HepG2 (cell line): ENCODE data around the gene RRAS2. TPM values are rescaled to one million over a fixed set of nuclear protein-coding genes. Genes with fewer than 3 reads are reported as not detected.

Experiments used
- CEBPG ChIP-seq: IDR thresholded peaks from 2 replicates; pipeline ENCODE4 v1.6.1; 2016
- CREB1 ChIP-seq, 2 experiments: fragments of 450-650 bp in 1 of 2; IDR thresholded peaks; 2 replicates each; pipeline ENCODE4 v1.6.1; 2016 to 2017; ENCODE audit warnings: control low read depth in 1 of 2, mild to moderate bottlenecking in 1 of 2, missing compliant biosample characterization in 1 of 2, missing genetic modification characterization in 1 of 2
- EP300 ChIP-seq, 3 experiments: sonication (generic) in 1 of 3; formaldehyde crosslinking in 1 of 3; IDR thresholded peaks; 2 replicates each; pipeline versions ENCODE4 v1.5.1 to v1.6.1; 2011 to 2020; ENCODE audit warnings: low read depth in 2 of 3, low read length in 2 of 3, borderline replicate concordance in 1 of 3, improper control_type of control experiment in 1 of 3, mild to moderate bottlenecking in 1 of 3, missing genetic modification reagents in 1 of 3, moderate library complexity in 1 of 3
- FOXA1 ChIP-seq, 2 experiments: fragments of 450-650 bp in 1 of 2; sonication (generic) in 1 of 2; formaldehyde crosslinking in 1 of 2; IDR thresholded peaks; 2 replicates each; pipeline versions ENCODE4 v1.4.0 to v1.6.1; 2016 to 2020; ENCODE audit warnings: missing genetic modification reagents in 1 of 2
- FOXP1 ChIP-seq, 2 experiments: fragments of 450-650 bp in 1 of 2; IDR thresholded peaks; 2 replicates each; pipeline ENCODE4 v1.6.1; 2017 to 2018; ENCODE audit warnings: antibody characterized with exemption in 1 of 2
- MAFF ChIP-seq: IDR thresholded peaks from 2 replicates; pipeline ENCODE4 v1.6.1; 2011; ENCODE audit warnings: low read depth, low read length, improper control_type of control experiment
- MNT ChIP-seq: fragments of 450-650 bp; IDR thresholded peaks from 2 replicates; pipeline ENCODE4 v1.6.1; 2016
- NFYC ChIP-seq: IDR thresholded peaks from 2 replicates; pipeline ENCODE4 v1.6.1; 2016; ENCODE audit warnings: missing genetic modification reagents, missing compliant biosample characterization
- POGZ ChIP-seq: sonication (generic); formaldehyde crosslinking; IDR thresholded peaks from 2 replicates; pipeline ENCODE4 v1.4.0; 2020; ENCODE audit warnings: mild to moderate bottlenecking, missing genetic modification reagents
- SOX5 ChIP-seq: IDR thresholded peaks from 2 replicates; pipeline ENCODE4 v1.6.1; 2016; ENCODE audit warnings: borderline replicate concordance
- TEAD3 ChIP-seq: optimal IDR thresholded peaks from 2 replicates; pipeline ENCODE3; 2016; ENCODE audit warnings: borderline replicate concordance
- THAP11 ChIP-seq: IDR thresholded peaks from 2 replicates; pipeline ENCODE4 v1.6.1; 2016; ENCODE audit warnings: missing biosample characterization, missing genetic modification reagents
- ZNF12 ChIP-seq: sonication (generic); formaldehyde crosslinking; IDR thresholded peaks from 2 replicates; pipeline ENCODE4 v1.5.0; 2020; ENCODE audit warnings: missing genetic modification reagents
- ZNF512B ChIP-seq: sonication (generic); formaldehyde crosslinking; IDR thresholded peaks from 2 replicates; pipeline ENCODE4 v1.5.1; 2020; ENCODE audit warnings: missing genetic modification reagents, mild to moderate bottlenecking, borderline replicate concordance
- polyA plus RNA-seq, 8 experiments: library from polyadenylated mRNA; depleted of rRNA in 3 of 8; stranded (reverse) in 7 of 8; unstranded in 1 of 8; fragments of >200 nt; fragmentation: Illumina TruSeq in 4 of 8; extraction: Trizol in 4 of 8; gene quantifications; 2 replicates each; pipeline versions ENCODE4 v1.2.1 to v1.2.3, GENCODE V29; 2011 to 2016; ENCODE audit warnings: low read depth in 4 of 8, missing spikeins in 1 of 8, mixed read lengths in 1 of 8; ENCODE audit not compliant: insufficient read depth in 1 of 8
- total RNA-seq, 5 experiments: library from RNA; depleted of rRNA; stranded (reverse); fragments of >200 nt; fragmentation: Illumina TruSeq; extraction: Trizol; gene quantifications; 2 replicates each; pipeline ENCODE4 v1.2.3, GENCODE V29; 2016; ENCODE audit warnings: low read depth in 1 of 5
- TF ChIP-seq, protein P1 (sequence below): sonication (generic); formaldehyde crosslinking; IDR thresholded peaks from 2 replicates; pipeline ENCODE4 v1.8.0; 2022; ENCODE audit warnings: low read depth, missing genetic modification reagents
- TF ChIP-seq, protein P2 (sequence below): IDR thresholded peaks from 2 replicates; pipeline ENCODE4 v1.6.1; 2016; ENCODE audit warnings: low read depth
- TF ChIP-seq, protein P3 (sequence below): sonication (generic); formaldehyde crosslinking; IDR thresholded peaks from 2 replicates; pipeline ENCODE4 v1.4.0; 2020; ENCODE audit warnings: missing genetic modification reagents

The RRAS2 gene
- total and polyA plus RNA-seq, 2 of the 13 experiments (the other 11 are each of a cell fraction or from before 2014, with no cell fraction given): 19.0 to 44.1 TPM

- TF ChIP-seq, protein P1, sequence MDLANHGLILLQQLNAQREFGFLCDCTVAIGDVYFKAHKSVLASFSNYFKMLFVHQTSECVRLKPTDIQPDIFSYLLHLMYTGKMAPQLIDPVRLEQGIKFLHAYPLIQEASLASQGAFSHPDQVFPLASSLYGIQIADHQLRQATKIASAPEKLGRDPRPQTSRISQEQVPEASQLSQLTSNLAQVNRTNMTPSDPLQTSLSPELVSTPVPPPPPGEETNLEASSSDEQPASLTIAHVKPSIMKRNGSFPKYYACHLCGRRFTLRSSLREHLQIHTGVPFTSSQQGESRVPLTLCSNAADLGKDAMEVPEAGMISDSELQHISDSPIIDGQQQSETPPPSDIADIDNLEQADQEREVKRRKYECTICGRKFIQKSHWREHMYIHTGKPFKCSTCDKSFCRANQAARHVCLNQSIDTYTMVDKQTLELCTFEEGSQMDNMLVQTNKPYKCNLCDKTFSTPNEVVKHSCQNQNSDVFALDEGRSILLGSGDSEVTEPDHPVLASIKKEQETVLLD (CRISPR knock-in tag): no peak
- TF ChIP-seq THAP11 (CRISPR knock-in tag) (0 out of 2 replicates have a peak, but pooled peaks have one; percentile 18), NFYC (CRISPR knock-in tag) (no peak), ZNF512B (CRISPR knock-in tag) (no peak), ZNF12 (CRISPR knock-in tag) (peak; percentile 18; the same call in 1 of the 2 replicates), SOX5 (peak; percentile 85; the same call in 1 of the 2 replicates), TEAD3 (CRISPR knock-in tag) (peak; percentile 25), FOXA1 (IDR thresholded peaks at IDR 0.05) (no peak), FOXA1 (CRISPR knock-in tag; IDR thresholded peaks at IDR 0.05) (peak; percentile 51), MAFF (0 out of 2 replicates have a peak, but pooled peaks have one; percentile 23), MNT (0 out of 2 replicates have a peak, but pooled peaks have one; percentile 7), EP300 (IDR thresholded peaks at IDR 0.05; ENCODE audit: low read depth in 2 of 2, low read length in 2 of 2) (no peak; a peak in 1 of 4 replicates), EP300 (CRISPR knock-in tag; IDR thresholded peaks at IDR 0.05; ENCODE audit: borderline replicate concordance) (peak; percentile 46; the same call in 1 of the 2 replicates), CREB1 (IDR thresholded peaks at IDR 0.05) (peak; percentile 64), CREB1 (CRISPR knock-in tag; IDR thresholded peaks at IDR 0.05) (no peak), POGZ (CRISPR knock-in tag) (0 out of 2 replicates have a peak, but pooled peaks have one; percentile 20), CEBPG (CRISPR knock-in tag) (0 out of 2 replicates have a peak, but pooled peaks have one; percentile 27), FOXP1 (IDR thresholded peaks at IDR 0.05) (peak; percentile 74; the same call in 1 of the 2 replicates), FOXP1 (CRISPR knock-in tag; IDR thresholded peaks at IDR 0.05) (peak; percentile 72)
- TF ChIP-seq, protein P2, sequence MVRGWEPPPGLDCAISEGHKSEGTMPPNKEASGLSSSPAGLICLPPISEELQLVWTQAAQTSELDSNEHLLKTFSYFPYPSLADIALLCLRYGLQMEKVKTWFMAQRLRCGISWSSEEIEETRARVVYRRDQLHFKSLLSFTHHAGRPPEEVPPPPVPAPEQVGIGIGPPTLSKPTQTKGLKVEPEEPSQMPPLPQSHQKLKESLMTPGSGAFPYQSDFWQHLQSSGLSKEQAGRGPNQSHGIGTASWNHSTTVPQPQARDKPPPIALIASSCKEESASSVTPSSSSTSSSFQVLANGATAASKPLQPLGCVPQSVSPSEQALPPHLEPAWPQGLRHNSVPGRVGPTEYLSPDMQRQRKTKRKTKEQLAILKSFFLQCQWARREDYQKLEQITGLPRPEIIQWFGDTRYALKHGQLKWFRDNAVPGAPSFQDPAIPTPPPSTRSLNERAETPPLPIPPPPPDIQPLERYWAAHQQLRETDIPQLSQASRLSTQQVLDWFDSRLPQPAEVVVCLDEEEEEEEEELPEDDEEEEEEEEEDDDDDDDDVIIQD (CRISPR knock-in tag): peak; percentile 62; the same call in 1 of the 2 replicates
- TF ChIP-seq, protein P3, sequence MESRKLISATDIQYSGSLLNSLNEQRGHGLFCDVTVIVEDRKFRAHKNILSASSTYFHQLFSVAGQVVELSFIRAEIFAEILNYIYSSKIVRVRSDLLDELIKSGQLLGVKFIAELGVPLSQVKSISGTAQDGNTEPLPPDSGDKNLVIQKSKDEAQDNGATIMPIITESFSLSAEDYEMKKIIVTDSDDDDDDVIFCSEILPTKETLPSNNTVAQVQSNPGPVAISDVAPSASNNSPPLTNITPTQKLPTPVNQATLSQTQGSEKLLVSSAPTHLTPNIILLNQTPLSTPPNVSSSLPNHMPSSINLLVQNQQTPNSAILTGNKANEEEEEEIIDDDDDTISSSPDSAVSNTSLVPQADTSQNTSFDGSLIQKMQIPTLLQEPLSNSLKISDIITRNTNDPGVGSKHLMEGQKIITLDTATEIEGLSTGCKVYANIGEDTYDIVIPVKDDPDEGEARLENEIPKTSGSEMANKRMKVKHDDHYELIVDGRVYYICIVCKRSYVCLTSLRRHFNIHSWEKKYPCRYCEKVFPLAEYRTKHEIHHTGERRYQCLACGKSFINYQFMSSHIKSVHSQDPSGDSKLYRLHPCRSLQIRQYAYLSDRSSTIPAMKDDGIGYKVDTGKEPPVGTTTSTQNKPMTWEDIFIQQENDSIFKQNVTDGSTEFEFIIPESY (CRISPR knock-in tag): no peak
Measured at GRCh38 chr11:14336507-14337503, 22.2 kb downstream of the RRAS2 start (continued).
